BLaER1 treated with 17β-estradiol and CSF1 and Interleukin-3, amounts not matched to agents 10 nM and 100 nM (cell line): ENCODE data around the gene AP3D1.

Experiments
- H3K27ac ChIP-seq, 11 experiments: shearing (Covaris generic); formaldehyde crosslinking; 2 replicates each; pipeline ENCODE4 v1.8.1; 2022
- H3K27me3 ChIP-seq, 11 experiments: shearing (Covaris generic); formaldehyde crosslinking; 2 replicates each; pipeline ENCODE4 v1.8.1; 2022
- H3K36me3 ChIP-seq, 11 experiments: shearing (Covaris generic); formaldehyde crosslinking; 2 replicates each; pipeline ENCODE4 v1.8.1; 2022
- H3K4me1 ChIP-seq, 10 experiments: shearing (Covaris generic); formaldehyde crosslinking; 2 replicates each; pipeline ENCODE4 v1.8.1; 2022
- H3K4me2 ChIP-seq, 11 experiments: shearing (Covaris generic); formaldehyde crosslinking; 2 replicates each; pipeline ENCODE4 v1.8.1; 2022
- H3K4me3 ChIP-seq, 10 experiments: shearing (Covaris generic); formaldehyde crosslinking; 2 replicates each; pipeline ENCODE4 v1.8.1; 2022
- H3K9ac ChIP-seq, 11 experiments: shearing (Covaris generic); formaldehyde crosslinking; 2 replicates each; pipeline ENCODE4 v1.8.1; 2022
- H3K9me3 ChIP-seq, 11 experiments: shearing (Covaris generic); formaldehyde crosslinking; replicated peaks in 1 of 11; 2 replicates each; pipeline ENCODE4 v1.8.1; 2022
- H4K20me1 ChIP-seq, 11 experiments: shearing (Covaris generic); formaldehyde crosslinking; 2 replicates each; pipeline ENCODE4 v1.8.1; 2022
- Cebpa-rat ChIP-seq, 11 experiments: shearing (Covaris generic); IDR thresholded peaks; 2 replicates each; pipeline ENCODE4 v1.8.1; 2022

The AP3D1 gene

GRCh38 chr19:2175742-2176141, 24.4 kb upstream of the AP3D1 start:
- no peak for TF ChIP-seq Cebpa-rat (IDR thresholded peaks at IDR 0.05)
- Histone ChIP-seq H3K4me2 (peak overlapping the region in 9 of 11 experiments; percentile 2 to 31 (median 18); a peak in 12 of 22 replicates), H3K4me3 (no peak overlapping the region), H3K9me3 (no peaks in the 10 kb centered on the region), H3K27ac (peak overlapping the region in 3 of 11 experiments; percentile 6 to 29 (median 18); a peak in 6 of 22 replicates), H4K20me1 (peaks cover 98 to 100% (median 100%) of the 10 kb centered on the region in 11 experiments), H3K9ac (peak overlapping the region in 6 of 11 experiments; percentile 4 to 25 (median 15); a peak in 2 of 22 replicates), H3K36me3 (peaks cover 29 to 68% (median 59%) of the 10 kb centered on the region in 11 experiments), H3K4me1 (peaks cover 35 to 83% (median 74%) of the 10 kb centered on the region in 10 experiments), H3K27me3 (no peaks in the 10 kb centered on the region)

DNA sequence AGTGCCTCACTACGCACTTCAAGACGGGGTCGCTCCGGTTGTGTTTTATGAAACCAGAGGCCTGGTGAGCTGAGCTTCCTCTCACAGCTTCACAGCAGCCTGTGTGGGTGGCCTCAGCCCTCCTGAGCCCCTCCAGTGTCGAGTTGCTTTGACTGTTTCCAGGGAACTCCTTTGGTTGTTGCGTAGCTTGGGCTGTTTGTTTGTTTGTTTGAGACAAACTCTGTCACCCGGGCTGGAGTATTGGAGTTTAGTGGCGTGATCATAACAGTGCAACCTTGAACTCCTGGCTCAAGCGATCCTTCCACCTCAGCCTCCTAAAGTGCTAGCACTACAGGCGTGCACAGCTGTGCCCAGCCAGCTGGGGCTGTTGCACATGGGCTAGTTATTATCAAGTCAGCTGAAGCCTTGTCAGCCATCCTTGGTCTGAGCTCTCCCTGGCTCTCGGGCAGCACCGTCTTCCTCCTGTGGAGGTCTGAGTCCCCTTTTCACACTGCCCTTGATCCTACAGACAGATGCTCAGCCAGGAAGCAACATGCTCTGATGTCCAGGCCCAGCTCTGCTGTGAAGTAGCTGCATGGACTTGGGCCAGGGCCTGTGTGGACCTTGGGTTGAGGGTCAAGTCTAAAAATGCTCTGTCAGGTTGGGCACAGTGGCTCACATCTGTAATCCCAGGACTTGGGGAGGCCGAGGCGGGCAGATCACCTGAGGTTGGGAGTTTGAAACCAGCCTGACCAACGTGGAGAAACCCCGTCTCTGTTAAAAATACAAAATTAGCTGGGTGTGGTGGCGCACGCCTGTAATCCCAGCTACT, 22.6 kb upstream of the AP3D1 start:
- Histone ChIP-seq H3K27ac (peak overlapping the region in 8 of 11 experiments; percentile 12 to 93 (median 32); a peak in 11 of 22 replicates), H3K4me3 (no peak overlapping the region), H4K20me1 (peaks cover 97 to 100% (median 100%) of the 10 kb centered on the region in 11 experiments), H3K9ac (peak overlapping the region in 8 of 11 experiments; percentile 14 to 99 (median 96); a peak in 9 of 22 replicates), H3K36me3 (peaks cover 19 to 52% (median 45%) of the 10 kb centered on the region in 11 experiments), H3K4me2 (peak overlapping the region; percentile 90 to 99 (median 97); a peak in 21 of 22 replicates), H3K4me1 (peaks cover 51 to 95% (median 84%) of the 10 kb centered on the region in 10 experiments), H3K27me3 (no peaks in the 10 kb centered on the region), H3K9me3 (no peaks in the 10 kb centered on the region)
- TF ChIP-seq Cebpa-rat (IDR thresholded peaks at IDR 0.05) = no peak

- Histone ChIP-seq H3K36me3 (peaks cover 19 to 46% (median 43%) of the 10 kb centered on the region in 11 experiments), H4K20me1 (peaks cover 92 to 100% (median 100%) of the 10 kb centered on the region in 11 experiments), H3K27ac (peak overlapping the region in 9 of 11 experiments; percentile 12 to 93 (median 33); a peak in 12 of 22 replicates), H3K4me1 (peaks cover 51 to 95% (median 84%) of the 10 kb centered on the region in 10 experiments), H3K27me3 (no peaks in the 10 kb centered on the region), H3K4me3 (no peak overlapping the region), H3K4me2 (peak overlapping the region; percentile 90 to 99 (median 97)), H3K9ac (peak overlapping the region in 10 of 11 experiments; percentile 14 to 99 (median 77); a peak in 14 of 22 replicates), H3K9me3 (no peaks in the 10 kb centered on the region)
- TF ChIP-seq Cebpa-rat (IDR thresholded peaks at IDR 0.05) = no peak
These were observed 22.0 kb upstream of the AP3D1 start for GRCh38 chr19:2173388-2173766.

- Histone ChIP-seq H3K9ac (peak overlapping the region; percentile 54 to 99 (median 96); a peak in 20 of 22 replicates), H4K20me1 (peaks cover 80 to 100% (median 100%) of the 10 kb centered on the region in 11 experiments), H3K27me3 (no peaks in the 10 kb centered on the region), H3K9me3 (no peaks in the 10 kb centered on the region), H3K36me3 (peaks cover 16 to 43% (median 34%) of the 10 kb centered on the region in 11 experiments), H3K27ac (peak overlapping the region in 9 of 11 experiments; percentile 26 to 97 (median 95); a peak in 15 of 22 replicates), H3K4me3 (peak overlapping the region in 9 of 10 experiments; percentile 0 to 45 (median 31); a peak in 14 of 20 replicates), H3K4me1 (peaks cover 67 to 97% (median 92%) of the 10 kb centered on the region in 10 experiments), H3K4me2 (peak overlapping the region; percentile 90 to 99 (median 97))
- no peak for TF ChIP-seq Cebpa-rat (IDR thresholded peaks at IDR 0.05)
These were observed 20.2 kb upstream of the AP3D1 start for GRCh38 chr19:2171349-2172145.

DNA sequence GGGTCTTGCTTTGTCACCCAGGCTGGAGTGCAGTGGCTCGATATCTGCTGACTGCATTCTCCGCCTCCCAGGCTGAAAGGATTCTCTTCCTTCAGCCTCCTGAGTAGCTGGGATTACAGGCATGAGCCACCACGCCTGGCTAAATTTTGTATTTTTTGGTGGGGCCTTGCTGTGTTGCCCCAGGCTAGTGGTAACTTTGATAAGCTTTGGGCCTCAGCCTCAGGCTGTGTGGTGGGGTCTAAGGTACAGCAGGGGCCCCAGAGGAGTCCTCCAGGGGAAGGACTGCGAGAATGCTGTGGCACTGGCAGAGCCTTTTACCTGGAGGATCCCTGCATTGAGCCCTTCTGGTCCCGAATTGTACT, 19.6 kb upstream of the AP3D1 start:
- peaks cover 72 to 97% (median 92%) of the 10 kb centered on the region in 10 experiments for H3K4me1 ChIP-seq

DNA sequence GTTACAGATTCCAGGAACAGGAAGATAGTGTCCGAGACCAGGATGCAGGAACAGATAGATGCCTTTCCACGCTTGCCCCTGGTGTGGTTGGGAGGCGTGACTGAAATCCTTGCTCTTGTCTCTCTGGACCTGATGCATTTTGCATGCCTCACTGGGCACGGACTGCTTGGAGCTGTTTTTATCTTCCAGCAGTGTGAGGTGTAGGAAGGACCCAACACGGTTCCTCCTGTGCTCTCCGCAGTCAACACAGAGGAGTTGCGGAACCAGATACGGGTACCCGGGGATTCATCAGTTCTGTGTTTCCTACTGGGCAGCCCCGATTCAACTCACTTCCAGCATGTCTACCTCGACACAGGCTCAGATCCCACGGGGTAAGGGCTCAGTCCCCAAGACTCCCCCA, 18.9 kb upstream of the AP3D1 start:
- peak overlapping the region; percentile 3 to 95 (median 28); a peak in 9 of 20 replicates for H3K4me3 ChIP-seq
- no peaks in the 10 kb centered on the region for H3K27me3 ChIP-seq
- TF ChIP-seq Cebpa-rat (IDR thresholded peaks at IDR 0.05) = no peak
- H3K4me2 ChIP-seq = peak overlapping the region; percentile 90 to 99 (median 97)
- H4K20me1 ChIP-seq = peaks cover 72 to 100% (median 100%) of the 10 kb centered on the region in 11 experiments
- H3K36me3 ChIP-seq = peaks cover 10 to 35% (median 25%) of the 10 kb centered on the region in 11 experiments
- H3K9ac ChIP-seq = peak overlapping the region; percentile 54 to 99 (median 96); a peak in 19 of 22 replicates
- H3K9me3 ChIP-seq = no peaks in the 10 kb centered on the region
- peaks cover 77 to 96% (median 89%) of the 10 kb centered on the region in 10 experiments for H3K4me1 ChIP-seq
- H3K27ac ChIP-seq = peak overlapping the region in 10 of 11 experiments; percentile 26 to 97 (median 95); a peak in 16 of 22 replicates

More for the DNA sequence above, 19.6 kb upstream of the AP3D1 start:
- peaks cover 10 to 43% (median 31%) of the 10 kb centered on the region in 11 experiments for H3K36me3 ChIP-seq
- peak overlapping the region in 9 of 10 experiments; percentile 0 to 83 (median 35); a peak in 14 of 20 replicates for H3K4me3 ChIP-seq
- peak overlapping the region in 9 of 11 experiments; percentile 26 to 97 (median 95); a peak in 17 of 22 replicates for H3K27ac ChIP-seq
- H3K9ac ChIP-seq = peak overlapping the region; percentile 54 to 99 (median 96); a peak in 21 of 22 replicates
- no peaks in the 10 kb centered on the region for H3K27me3 ChIP-seq
- H3K4me2 ChIP-seq = peak overlapping the region; percentile 90 to 99 (median 97)
- H3K9me3 ChIP-seq = no peaks in the 10 kb centered on the region
- TF ChIP-seq Cebpa-rat (IDR thresholded peaks at IDR 0.05) = no peak
- peaks cover 78 to 100% (median 100%) of the 10 kb centered on the region in 11 experiments for H4K20me1 ChIP-seq

GRCh38 chr19:2168619-2169424, 17.5 kb upstream of the AP3D1 start:
- Histone ChIP-seq H3K9ac (peak overlapping the region; percentile 95 to 99 (median 98)), H3K4me2 (peak overlapping the region; percentile 90 to 99 (median 97)), H3K36me3 (peaks cover 9 to 24% (median 16%) of the 10 kb centered on the region in 11 experiments), H3K27me3 (no peaks in the 10 kb centered on the region), H4K20me1 (peaks cover 67 to 97% (median 93%) of the 10 kb centered on the region in 11 experiments), H3K27ac (peak overlapping the region; percentile 90 to 97 (median 97)), H3K9me3 (no peaks in the 10 kb centered on the region), H3K4me1 (peaks cover 73 to 86% (median 83%) of the 10 kb centered on the region in 10 experiments), H3K4me3 (peak overlapping the region; percentile 43 to 99 (median 93))
- no peak for TF ChIP-seq Cebpa-rat (IDR thresholded peaks at IDR 0.05)
